Activated CD4-positive, alpha-beta memory T cell treated with anti-CD3 and anti-CD28 coated beads, Interleukin-2, amount 10 ng/mL, durations not matched to agents 7 days and 5 days (primary cell): ENCODE results near the gene HOXD8. TPM values are rescaled to one million over a fixed set of nuclear protein-coding genes. Genes with fewer than 3 reads are reported as not detected.

Experiments used
- total RNA-seq, 2 experiments: library from RNA; stranded (reverse); gene quantifications; one replicate each; pipeline ENCODE4 v1.2.3, GENCODE V29; 2021

The HOXD8 gene
- total RNA-seq, 2 experiments from 2014 or later = not detected

Other genes with a start within 250 kb of the HOXD8 start
- 10 to 100 TPM; 43.5 to 48.7 TPM for gene LNPK, start 127.4 kb upstream of the HOXD8 start, total RNA-seq
- gene EVX2, start 45.7 kb upstream of the HOXD8 start, total RNA-seq = not detected
- gene HOXD13, start 37.0 kb upstream of the HOXD8 start, total RNA-seq = not detected
- not detected for gene HOXD12, start 29.9 kb upstream of the HOXD8 start, total RNA-seq
- gene HOXD11, start 22.4 kb upstream of the HOXD8 start, total RNA-seq = not detected
- gene HOXD10, start 12.9 kb upstream of the HOXD8 start, total RNA-seq = not detected
- gene HOXD9, start 7.0 kb upstream of the HOXD8 start, total RNA-seq = not detected
- not detected for gene HOXD4, start 21.8 kb downstream of the HOXD8 start, total RNA-seq
- gene HOXD3, start 27.6 kb downstream of the HOXD8 start, total RNA-seq = not detected
- gene HOXD1, start 59.0 kb downstream of the HOXD8 start, total RNA-seq = not detected
- 10 to 100 TPM; 12.2 to 15.1 TPM for gene MTX2, start 139.7 kb downstream of the HOXD8 start, total RNA-seq